PC-3 (cell line): ENCODE data around the gene RABGAP1L.

Experiments
- CTCF ChIP-seq: fragments of 300-600 bp; sonication (generic); conservative IDR thresholded peaks from 2 replicates; pipeline ENCODE4 v1.5.1; 2017; ENCODE audit warnings: antibody characterized with exemption, low read depth, mild to moderate bottlenecking, low read length
- EZH2 ChIP-seq: fragments of 300-600 bp; sonication (generic); IDR thresholded peaks from one replicate; pipeline ENCODE4 v1.6.1; 2017; ENCODE audit warnings: antibody characterized with exemption, mild to moderate bottlenecking, low read length; ENCODE audit not compliant: unreplicated experiment

GRCh38 chr1:174200746-174201145, 41.4 kb downstream of the RABGAP1L start:
- no peak for TF ChIP-seq CTCF
- TF ChIP-seq EZH2, result no peak
